ENCODE measurements around the gene CRYGS.

CRYGS gene

DNA sequence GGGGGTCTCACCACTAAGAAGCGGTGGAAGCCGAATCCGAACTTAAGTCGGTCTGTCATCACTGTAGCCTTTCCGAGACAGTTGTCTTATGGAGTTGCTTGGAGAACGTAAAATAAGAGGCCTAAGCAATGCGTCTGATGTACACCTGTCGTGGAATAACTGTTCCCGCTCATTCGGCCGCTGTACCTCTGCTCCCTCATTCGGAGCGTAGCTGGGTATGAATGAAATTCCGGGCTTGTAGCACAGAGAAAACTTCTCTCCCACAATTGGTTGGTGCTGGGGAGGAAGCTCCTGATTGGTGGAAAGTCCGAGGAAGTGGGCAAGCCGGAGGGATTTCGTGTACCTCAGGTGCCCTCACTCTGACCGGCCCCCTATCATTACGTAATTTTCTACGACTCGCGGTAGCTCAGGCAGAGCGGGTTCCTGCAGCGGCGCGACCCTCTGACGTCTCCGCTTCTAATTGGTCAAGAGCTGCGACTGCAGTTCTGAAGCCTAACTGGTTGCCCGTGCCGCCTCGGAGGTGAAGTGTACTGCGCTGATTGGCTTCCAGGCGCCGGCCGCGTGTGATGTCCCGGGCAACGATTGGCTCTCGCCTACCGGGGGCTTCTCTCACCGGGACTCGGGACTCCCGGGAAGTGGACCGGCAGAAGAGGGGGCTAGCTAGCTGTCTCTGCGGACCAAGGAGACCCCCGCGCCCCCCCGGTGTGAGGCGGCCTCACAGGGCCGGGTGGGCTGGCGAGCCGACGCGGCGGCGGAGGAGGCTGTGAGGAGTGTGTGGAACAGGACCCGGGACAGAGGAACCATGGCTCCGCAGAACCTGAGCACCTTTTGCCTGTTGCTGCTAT, 26.1 kb upstream of the CRYGS start, which contains the start of gene DNAJB11 (continued):
- TF ChIP-seq MZF1 (tag by site-specific recombination; IDR thresholded peaks at IDR 0.05; ENCODE audit: borderline replicate concordance) (no peak), ZNF354C (tag by site-specific recombination; IDR thresholded peaks at IDR 0.05; ENCODE audit: borderline replicate concordance, low read depth) (no peak), ZBTB21 (tag by site-specific recombination; IDR thresholded peaks at IDR 0.05) (peak; percentile 91), ZNF155 (tag by site-specific recombination; IDR thresholded peaks at IDR 0.05) (no peak), ZNF670 (tag by site-specific recombination; IDR thresholded peaks at IDR 0.05; ENCODE audit: low read depth) (no peak), KLF9 (tag by site-specific recombination; IDR thresholded peaks at IDR 0.05; ENCODE audit: low read depth) (0 out of 2 replicates have a peak, but pooled peaks have one; percentile 40), ZNF501 (tag by site-specific recombination; IDR thresholded peaks at IDR 0.05) (peak; percentile 30; the same call in 1 of the 2 replicates), ZNF366 (tag by site-specific recombination; conservative IDR thresholded peaks at IDR 0.05) (peak; percentile 59), ZIC2 (tag by site-specific recombination; IDR thresholded peaks at IDR 0.05) (peak; percentile 24; the same call in 1 of the 2 replicates), GLI2 (tag by site-specific recombination; IDR thresholded peaks at IDR 0.05; ENCODE audit: borderline replicate concordance, low read depth) (no peak), ZBTB8A (tag by site-specific recombination; IDR thresholded peaks at IDR 0.05) (no peak), ZNF324 (tag by site-specific recombination; IDR thresholded peaks at IDR 0.05) (no peak), SCRT1 (tag by site-specific recombination; IDR thresholded peaks at IDR 0.05; ENCODE audit: borderline replicate concordance) (peak; percentile 78), ZNF837 (tag by site-specific recombination; IDR thresholded peaks at IDR 0.05) (no peak), ZNF571 (tag by site-specific recombination; IDR thresholded peaks at IDR 0.05) (no peak), ZNF274 (IDR thresholded peaks at IDR 0.05; ENCODE audit: low read length) (no peak), ZNF274 (tag by site-specific recombination; IDR thresholded peaks at IDR 0.05; ENCODE audit: borderline replicate concordance) (no peak), ZNF610 (tag by site-specific recombination; IDR thresholded peaks at IDR 0.05; ENCODE audit: borderline replicate concordance) (no peak), SCRT2 (tag by site-specific recombination; IDR thresholded peaks at IDR 0.05) (peak; percentile 97), ZBTB17 (tag by site-specific recombination; IDR thresholded peaks at IDR 0.05) (peak; percentile 67), ZNF677 (tag by site-specific recombination; IDR thresholded peaks at IDR 0.05) (no peak), ZNF707 (tag by site-specific recombination; IDR thresholded peaks at IDR 0.05) (no peak), BCL11A (tag by site-specific recombination; IDR thresholded peaks at IDR 0.05; ENCODE audit: low read depth) (no peak), ZNF391 (tag by site-specific recombination; IDR thresholded peaks at IDR 0.05; ENCODE audit: borderline replicate concordance, low read depth) (no peak), ZNF19 (tag by site-specific recombination; IDR thresholded peaks at IDR 0.05; ENCODE audit: low read depth) (no peak), KLF16 (tag by site-specific recombination; IDR thresholded peaks at IDR 0.05) (no peak), ZNF792 (tag by site-specific recombination; IDR thresholded peaks at IDR 0.05) (no peak), ZNF202 (tag by site-specific recombination; IDR thresholded peaks at IDR 0.05; ENCODE audit: borderline replicate concordance) (no peak), ZNF112 (tag by site-specific recombination; IDR thresholded peaks at IDR 0.05) (no peak)
- TF ChIP-seq, protein P1, sequence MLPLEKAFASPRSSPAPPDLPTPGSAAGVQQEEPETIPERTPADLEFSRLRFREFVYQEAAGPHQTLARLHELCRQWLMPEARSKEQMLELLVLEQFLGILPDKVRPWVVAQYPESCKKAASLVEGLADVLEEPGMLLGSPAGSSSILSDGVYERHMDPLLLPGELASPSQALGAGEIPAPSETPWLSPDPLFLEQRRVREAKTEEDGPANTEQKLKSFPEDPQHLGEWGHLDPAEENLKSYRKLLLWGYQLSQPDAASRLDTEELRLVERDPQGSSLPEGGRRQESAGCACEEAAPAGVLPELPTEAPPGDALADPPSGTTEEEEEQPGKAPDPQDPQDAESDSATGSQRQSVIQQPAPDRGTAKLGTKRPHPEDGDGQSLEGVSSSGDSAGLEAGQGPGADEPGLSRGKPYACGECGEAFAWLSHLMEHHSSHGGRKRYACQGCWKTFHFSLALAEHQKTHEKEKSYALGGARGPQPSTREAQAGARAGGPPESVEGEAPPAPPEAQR (tag by site-specific recombination; IDR thresholded peaks at IDR 0.05): no peak
- TF ChIP-seq, protein P2, sequence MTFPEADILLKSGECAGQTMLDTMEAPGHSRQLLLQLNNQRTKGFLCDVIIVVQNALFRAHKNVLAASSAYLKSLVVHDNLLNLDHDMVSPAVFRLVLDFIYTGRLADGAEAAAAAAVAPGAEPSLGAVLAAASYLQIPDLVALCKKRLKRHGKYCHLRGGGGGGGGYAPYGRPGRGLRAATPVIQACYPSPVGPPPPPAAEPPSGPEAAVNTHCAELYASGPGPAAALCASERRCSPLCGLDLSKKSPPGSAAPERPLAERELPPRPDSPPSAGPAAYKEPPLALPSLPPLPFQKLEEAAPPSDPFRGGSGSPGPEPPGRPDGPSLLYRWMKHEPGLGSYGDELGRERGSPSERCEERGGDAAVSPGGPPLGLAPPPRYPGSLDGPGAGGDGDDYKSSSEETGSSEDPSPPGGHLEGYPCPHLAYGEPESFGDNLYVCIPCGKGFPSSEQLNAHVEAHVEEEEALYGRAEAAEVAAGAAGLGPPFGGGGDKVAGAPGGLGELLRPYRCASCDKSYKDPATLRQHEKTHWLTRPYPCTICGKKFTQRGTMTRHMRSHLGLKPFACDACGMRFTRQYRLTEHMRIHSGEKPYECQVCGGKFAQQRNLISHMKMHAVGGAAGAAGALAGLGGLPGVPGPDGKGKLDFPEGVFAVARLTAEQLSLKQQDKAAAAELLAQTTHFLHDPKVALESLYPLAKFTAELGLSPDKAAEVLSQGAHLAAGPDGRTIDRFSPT (tag by site-specific recombination; IDR thresholded peaks at IDR 0.05): peak; percentile 97
- TF ChIP-seq, protein P3, sequence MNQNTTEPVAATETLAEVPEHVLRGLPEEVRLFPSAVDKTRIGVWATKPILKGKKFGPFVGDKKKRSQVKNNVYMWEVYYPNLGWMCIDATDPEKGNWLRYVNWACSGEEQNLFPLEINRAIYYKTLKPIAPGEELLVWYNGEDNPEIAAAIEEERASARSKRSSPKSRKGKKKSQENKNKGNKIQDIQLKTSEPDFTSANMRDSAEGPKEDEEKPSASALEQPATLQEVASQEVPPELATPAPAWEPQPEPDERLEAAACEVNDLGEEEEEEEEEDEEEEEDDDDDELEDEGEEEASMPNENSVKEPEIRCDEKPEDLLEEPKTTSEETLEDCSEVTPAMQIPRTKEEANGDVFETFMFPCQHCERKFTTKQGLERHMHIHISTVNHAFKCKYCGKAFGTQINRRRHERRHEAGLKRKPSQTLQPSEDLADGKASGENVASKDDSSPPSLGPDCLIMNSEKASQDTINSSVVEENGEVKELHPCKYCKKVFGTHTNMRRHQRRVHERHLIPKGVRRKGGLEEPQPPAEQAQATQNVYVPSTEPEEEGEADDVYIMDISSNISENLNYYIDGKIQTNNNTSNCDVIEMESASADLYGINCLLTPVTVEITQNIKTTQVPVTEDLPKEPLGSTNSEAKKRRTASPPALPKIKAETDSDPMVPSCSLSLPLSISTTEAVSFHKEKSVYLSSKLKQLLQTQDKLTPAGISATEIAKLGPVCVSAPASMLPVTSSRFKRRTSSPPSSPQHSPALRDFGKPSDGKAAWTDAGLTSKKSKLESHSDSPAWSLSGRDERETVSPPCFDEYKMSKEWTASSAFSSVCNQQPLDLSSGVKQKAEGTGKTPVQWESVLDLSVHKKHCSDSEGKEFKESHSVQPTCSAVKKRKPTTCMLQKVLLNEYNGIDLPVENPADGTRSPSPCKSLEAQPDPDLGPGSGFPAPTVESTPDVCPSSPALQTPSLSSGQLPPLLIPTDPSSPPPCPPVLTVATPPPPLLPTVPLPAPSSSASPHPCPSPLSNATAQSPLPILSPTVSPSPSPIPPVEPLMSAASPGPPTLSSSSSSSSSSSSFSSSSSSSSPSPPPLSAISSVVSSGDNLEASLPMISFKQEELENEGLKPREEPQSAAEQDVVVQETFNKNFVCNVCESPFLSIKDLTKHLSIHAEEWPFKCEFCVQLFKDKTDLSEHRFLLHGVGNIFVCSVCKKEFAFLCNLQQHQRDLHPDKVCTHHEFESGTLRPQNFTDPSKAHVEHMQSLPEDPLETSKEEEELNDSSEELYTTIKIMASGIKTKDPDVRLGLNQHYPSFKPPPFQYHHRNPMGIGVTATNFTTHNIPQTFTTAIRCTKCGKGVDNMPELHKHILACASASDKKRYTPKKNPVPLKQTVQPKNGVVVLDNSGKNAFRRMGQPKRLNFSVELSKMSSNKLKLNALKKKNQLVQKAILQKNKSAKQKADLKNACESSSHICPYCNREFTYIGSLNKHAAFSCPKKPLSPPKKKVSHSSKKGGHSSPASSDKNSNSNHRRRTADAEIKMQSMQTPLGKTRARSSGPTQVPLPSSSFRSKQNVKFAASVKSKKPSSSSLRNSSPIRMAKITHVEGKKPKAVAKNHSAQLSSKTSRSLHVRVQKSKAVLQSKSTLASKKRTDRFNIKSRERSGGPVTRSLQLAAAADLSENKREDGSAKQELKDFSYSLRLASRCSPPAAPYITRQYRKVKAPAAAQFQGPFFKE (tag by site-specific recombination; IDR thresholded peaks at IDR 0.05; ENCODE audit: borderline replicate concordance): no peak
